ENCODE results near the gene IER5L.
"Not testable (repeated sequence)": the region's sequence is repeated elsewhere in the genome, so short reads cannot be mapped to it uniquely, and the experiment has no call there.

Gene IER5L

DNA sequence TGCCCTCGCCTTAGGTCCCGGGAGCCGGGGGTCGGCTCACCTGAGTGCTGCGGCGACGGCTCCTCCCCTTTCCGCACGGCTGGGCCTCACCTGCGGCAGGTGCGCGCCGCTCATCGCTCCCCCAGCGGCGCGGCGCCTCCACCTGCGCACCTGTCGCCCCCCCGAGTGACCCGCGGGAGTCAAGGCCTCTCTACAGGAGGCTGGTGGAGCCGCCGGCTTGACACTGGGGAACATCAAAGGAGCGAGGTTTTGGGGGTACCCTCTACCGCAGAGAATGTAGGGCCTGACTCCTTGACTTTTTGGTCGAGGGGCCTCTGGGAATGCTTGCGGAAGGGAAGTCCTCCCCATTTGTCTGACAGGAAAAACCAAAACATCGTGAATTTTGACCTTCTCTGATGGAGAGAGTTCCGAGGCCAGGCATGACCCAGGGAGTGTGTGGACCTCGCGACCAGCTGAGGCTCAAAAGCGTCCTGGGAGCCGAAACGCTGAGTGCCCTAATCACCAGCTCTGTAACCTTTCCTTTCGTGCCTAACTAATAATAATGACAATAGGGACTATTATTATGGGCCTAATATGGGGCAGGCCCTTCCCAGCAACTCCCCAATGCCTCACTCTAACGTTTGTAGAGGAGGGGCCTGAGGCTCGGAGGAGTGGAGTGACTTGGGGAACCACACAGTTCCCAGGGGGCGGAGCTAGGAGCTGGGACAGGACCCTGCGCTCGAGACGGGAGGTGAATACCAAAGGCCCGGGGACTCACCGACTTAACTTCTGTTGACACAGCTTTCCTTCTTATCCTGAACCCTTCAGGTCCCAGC, 714 bp upstream of the IER5L start:
- peak; percentile 93 for DNase-seq

DNA sequence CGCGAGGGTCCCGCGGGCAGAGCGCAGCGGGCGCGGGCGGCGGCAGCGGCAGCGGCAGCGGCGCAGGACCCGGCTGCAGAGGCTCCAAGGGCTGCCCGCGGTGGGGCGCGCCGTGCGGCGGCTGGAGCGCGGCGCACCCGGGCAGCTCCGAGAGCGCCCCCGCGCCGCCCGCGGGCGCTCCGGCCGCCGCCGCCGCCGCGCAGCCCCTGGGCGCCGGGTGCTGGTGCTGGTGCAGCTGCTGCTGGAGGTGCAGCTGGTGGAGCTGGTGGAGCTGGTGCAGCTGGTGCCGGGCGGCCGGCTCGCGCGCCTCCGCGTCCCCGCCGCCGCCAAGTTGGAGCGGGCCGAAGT, 644 bp downstream of the IER5L start:
- DNase-seq: no peak

DNA sequence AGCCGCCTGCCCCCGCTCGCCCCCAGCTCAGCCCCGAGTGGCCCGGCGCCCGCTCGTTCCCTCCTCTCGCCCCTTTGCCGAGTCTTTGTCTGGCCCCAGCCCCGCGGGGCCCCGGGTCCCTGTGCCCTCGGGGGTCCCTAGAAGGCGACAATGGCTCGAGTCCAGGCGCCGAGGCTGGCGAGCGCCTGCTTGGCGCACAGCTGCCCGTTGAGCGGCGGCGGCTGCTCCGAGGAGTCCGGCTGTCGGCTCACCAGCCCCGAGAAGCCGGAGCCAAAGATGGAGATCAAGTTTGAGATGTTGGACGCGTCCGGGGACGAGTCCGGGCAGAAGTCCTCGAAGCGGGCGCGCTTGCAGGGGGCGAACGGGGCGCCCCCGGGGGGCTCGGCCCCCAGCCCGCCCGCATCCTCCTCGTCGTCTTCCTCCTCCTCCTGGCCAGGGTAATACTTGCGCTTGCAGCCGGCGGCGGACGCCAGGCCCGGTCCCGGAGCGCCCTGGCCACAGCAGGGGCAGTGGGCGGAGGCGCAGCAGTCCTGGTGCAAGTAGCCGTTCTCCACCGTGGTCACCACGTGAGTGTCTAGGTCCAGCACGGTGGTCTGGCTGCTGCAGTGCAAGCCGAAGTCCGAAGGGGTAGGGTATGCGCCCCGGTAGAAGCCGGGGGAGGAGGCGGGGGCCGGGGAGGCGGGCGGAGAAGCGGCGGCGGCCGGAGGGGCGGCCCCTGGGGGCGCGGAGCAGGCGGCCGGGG, 1.2 kb downstream of the IER5L start:
- peak; percentile 68 for DNase-seq

DNA sequence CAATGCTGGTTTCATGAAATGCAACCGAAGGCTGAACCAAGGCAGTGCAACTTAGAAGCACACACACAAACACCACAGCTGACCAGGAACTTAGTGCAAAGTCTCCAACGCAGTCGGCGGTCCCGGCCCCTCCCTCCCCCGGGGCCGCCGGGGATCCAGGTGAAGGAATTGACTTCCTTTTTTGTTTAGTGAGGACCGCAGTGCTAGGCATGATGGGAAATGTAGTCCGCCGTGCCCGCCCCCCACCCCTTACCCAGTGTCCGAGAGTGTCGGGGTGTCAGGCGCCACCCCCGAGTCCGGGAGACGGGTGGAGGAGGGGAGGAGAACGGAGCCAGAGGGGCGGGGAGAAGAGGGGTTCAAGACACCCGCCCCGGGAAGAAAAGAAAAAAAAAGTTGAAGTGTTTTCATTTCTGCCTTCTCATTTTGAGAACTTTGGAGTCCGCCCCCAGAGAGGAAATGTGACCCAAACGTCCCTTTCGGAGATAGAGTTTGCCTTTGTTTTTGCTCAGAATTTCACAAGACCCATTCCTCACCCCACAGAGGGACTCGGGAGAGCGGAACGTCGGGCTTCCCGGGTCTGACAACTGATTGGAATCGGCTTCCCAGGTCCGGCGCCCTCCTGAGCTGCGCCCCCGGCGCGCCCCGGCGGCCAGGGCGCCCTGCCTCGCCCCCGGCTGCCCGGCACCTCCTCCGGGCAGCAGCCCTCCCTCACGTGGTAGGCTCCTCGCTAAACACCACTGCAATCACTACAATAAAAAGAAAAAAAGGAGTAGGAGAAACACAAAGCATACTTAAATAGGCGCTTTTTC, 2.0 kb downstream of the IER5L start:
- DNase-seq: peak; percentile 91

DNA sequence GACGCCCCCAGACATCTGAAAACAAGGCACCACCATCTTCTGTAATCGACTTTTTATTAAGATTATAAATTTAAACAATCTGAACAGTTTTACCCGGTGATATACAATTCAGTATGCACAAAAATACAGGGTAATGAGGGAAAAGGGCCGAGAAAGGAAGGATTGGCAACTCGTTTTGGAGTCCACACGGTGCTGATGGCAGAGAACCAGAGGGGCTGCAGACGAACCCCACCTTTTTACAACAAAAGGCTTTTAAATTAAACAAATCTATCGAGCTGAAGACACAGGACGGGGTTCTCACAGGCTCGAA, 2.6 kb downstream of the IER5L start:
- DNase-seq: no peak

DNA sequence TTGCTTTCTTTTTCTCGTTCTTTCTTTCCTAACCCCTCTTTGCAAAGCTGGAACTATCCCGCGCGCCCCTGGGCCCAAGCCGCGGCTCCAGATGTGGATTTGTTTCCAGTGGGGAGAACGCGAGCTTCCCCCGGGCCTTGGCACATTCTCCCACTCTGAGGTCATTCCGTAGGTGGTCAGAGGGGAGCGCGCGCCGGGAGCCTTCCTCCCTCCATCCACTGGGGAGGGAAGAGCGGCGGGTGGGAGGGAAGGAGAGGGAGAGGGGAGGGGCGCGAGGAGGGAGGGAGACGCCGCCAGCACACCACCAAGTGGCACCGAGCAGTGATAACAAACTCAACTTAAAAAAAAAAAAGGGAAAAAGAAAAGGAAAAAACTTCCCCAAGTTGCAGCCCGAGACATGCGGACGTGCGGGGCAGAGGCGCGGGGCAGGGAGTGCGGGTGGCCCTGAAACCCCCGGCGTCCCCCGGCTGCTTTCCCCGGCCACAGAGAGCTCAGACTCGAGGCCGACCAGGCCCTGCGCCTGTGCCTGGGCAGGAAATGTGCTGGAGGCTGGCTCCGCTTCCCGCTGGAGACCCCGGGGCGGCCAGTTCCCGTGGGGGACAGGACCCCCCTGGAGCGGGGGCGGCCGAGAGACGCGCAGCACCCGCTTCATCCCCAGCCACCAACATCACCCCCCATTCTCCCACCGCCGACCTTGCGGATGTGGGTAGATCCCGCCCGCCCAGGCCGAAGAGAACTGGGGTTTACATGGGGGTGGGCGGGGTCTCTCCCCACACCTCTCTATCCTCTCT, 3.1 kb downstream of the IER5L start:
- DNase-seq: peak; percentile 82

DNA sequence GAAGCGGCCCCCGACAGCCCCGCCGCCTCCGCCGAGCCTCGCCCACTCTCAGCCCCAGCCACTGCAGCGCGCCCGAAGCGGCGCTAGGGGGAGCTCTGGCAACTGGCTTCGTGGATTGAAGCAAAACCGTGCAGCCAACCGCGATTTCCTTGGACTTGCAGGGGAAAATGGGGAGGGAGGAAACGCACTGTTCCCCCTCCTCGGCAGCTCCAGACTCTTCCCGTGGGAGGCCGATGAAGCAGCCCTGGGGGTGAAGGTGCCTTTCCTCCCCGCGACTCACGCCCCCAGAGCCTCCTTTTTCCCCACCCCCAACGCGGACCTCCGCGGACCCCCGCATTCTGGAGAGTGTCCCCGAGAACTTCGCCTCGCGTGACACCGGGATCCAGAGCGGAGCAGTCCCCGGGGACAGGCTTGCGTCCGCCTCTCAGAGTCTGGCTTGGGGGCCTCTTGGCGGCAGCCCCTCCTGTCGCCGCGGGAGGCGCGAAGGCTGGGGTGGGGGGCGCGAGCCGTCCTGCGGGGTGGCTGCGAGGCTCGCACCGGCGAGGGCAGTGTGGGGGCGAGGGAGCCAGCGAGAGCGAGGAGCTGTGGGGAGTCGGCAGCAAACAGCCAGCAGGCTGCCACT, 3.8 kb downstream of the IER5L start:
- peak; percentile 93 for DNase-seq

DNA sequence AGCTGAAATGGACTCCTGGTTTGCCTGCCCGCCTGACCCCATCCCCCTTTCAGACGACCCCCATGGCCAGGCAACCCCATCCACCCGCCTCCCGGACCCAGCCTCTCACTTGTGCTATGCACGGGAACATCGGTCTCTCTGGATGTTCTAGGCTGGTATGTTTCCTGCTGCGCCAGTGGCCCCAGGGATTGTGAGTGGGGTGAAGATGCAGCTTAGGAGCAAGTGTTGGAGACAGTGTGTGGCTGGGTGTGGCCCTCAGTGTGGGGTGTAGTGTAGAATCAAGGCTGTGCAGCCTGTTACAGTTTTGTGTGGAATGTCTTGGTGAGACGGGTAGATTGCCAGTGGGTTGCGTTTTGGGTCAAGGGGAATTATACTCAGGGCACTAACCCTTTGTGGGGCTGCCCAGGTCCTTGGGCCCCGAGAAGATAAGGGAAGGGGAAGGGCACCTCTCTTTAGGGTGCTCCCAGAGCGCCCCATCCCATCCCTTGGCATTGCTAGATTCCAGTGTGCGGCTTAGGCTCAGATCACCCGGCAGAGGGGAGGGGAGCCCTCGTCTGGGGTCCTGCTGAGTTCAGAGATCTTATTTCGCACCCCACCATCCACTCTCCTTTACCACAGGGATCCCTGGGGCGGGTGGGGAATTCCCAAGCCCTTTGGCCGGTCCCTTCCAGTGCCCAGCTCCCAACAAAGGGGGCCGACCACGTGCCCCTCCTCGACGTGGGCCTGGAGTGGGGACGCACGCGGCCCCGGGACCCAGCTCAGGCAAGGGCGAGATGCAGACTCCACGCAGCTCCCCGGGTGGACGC, 4.6 kb downstream of the IER5L start:
- DNase-seq: peak; percentile 70

DNA sequence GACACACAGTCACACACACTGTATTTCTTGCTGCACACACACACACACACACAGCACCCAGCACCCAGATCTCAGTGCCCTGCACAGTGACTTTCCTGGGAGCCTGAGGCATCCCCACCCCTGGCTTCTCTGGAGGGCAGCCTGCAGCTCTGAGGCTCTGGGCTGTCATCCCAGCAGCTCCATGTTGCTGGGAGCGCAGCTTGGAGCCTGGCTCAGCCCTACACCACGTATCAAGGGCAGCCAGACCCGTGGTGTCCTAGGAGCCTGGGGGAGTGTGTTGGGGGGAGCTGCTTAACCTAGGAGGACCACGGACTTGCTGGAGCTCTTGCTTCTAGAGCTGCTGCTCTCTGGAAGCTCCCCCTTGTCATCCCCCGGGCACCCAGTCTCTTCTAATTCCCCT, 5.2 kb downstream of the IER5L start:
- DNase-seq: no peak

DNA sequence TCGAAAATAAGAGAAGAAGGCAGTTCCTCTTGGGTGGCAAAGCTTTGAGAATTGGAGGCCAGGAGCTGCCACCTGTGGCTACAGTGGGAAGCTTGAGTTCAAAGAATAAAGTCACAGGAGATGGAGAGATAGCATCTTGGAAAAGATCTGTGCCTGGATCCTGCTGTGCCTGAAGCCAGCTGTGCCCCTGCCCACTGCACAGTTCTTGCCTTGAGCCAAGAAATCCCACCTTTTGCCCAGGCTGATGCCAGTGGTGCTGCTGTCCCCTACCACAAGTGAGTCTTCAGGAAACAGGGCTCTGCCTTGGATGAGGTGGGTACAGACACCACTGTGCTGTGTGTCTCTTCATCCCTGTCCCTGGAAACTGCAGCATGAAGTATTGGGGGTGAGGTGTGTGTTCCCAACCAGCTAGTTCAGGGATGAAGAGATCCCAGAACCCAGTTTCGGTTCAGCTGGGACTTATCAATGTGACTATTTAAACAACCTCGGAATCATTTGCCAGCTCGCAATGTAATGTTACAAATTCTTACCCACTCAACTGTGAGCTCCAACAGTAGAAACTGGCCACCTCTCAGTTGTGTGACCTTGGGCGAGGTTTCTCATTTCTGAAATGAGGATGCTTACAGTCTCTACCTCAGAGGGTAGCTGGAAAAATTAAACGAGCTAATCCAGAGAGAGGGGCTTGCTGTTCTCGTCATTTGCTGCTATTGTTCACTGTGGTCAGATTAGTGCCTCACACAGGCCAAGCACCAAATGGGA, 5.9 kb downstream of the IER5L start:
- no peak for DNase-seq

DNA sequence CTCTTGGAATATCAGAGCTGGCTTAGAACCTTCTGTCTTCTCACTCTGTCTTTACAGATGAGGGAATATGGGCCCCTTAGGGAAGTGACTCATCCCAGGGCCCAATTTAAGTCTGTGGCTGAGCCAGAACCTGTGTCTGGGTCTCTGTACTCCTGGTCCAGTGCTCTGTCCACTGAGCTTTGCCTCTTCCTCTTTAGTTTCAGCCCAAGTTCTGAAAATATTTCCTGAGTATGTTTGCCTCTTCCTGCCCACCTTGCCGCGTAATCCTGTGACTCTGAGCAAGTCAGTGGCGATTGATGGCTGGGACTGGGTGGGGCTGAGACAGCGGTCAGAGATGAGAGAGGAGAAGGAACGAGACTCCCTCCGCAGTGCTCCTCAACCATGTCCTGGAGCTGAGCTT, 7.8 kb downstream of the IER5L start:
- no peak for DNase-seq

DNA sequence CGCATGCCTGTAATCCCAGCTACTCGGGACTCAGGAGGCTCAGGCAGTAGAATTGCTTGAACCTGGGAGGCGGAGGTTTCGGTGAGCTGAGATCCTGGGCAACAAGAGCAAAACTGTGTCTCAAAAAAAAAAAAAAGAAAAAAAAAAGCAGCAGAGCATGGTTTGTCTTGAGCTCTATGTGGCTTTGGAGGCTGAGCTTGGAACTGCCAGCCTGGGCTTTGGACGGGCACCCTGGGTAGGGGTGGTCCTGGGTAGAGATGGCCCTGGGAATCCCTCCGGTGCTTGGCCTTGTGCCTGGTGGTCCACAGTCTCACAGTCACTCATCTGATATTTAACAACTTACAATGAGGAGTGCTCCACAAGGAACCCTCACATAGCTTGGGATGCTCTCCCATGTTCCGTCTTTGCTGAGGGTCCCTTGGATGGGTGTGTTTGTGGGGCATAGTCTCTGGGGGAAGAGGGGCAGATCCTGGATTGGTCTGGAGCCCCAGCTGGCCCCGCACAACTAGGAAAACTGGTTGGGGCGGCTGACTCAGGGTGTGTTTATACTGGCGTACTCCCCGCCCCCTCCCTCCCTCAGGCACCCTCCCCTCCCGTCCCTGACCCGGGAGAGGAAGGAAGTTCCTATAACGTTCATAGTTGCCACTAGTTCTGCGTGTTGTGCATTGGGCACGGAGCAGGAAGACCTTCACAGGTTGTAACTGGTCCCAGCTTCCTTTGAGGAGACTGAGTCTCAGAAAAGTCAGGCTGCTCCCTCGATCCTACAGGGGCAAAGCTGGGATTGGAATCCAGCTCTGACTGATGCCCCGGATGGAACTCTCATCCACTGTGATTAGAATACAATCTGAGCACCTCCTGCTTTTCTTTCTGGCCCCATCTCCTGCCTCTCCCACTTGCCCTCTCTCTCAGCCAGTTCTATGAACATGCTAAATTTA, 11.2 kb downstream of the IER5L start:
- DNase-seq: peak; percentile 74

DNA sequence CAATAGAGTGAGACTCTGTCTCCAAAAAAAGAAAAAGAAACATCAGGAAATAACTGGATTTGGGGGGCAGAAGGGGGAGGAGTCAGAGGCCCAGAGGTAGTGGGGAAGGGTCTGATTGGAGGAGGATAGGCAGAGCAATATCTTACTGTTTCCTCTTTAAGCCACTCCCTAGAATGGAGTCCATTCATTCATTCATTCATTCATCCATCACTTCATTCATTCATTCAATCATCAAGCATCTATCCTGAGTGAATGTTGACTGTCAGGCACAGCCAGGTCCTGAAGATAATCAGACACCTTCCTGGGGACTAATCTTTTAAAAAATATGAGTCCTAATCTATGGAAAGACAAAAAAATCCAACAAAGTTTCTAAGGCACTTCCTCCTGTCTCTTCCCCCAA, 12.9 kb downstream of the IER5L start:
- no peak for DNase-seq

DNA sequence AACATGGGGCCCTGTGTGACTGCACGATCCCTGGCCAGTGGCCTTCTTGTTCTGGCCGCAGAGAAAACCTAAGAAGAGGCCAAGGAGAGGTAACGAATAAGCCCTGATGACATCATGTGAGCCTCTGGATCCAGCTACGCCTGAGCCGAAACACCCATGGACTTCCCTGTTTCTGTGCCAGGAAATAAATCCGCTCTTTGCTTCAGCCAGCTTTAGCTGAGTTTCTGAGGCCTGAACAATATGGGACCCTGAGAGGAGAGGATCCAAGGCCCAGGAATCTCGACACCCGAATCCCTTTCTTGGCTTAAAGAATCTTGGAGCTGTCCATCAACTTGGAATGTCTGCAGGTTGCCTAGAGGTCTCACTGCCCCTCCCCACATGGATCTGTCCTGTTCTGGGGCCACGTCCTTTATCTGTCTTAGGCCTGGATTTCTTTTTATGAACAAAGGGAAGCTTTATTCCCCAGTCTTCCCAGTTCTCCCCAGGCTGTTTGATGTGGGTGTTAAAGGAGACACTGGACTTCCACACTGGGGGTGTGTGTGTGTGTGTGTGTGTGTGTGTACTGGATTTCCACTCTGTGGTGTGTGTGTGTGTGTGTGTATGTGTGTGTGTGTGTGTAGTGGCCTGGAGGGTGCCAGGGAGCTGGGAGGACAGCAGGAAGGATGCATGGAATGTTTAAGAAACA, 13.7 kb downstream of the IER5L start:
- DNase-seq: no peak

DNA sequence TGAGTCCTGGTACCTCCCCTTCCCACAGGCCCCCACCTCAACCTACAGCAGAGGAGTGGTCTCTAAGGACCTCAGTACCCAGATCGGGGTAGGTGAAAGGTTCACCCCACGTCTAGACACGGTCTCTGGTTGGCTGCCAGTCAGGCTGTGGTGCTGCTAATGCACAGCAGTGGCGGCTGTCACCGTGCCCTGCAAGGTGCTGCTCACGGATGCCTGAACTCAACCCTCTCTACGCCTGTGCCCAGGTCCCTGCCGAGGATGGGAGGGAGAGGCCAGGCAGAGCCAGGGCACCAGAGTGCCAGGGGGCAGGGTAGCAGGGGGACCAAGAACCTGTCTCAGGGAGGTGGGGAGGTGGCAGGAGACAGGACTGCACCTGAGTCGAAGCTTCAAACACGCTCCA, 14.3 kb downstream of the IER5L start:
- no peak for DNase-seq

DNA sequence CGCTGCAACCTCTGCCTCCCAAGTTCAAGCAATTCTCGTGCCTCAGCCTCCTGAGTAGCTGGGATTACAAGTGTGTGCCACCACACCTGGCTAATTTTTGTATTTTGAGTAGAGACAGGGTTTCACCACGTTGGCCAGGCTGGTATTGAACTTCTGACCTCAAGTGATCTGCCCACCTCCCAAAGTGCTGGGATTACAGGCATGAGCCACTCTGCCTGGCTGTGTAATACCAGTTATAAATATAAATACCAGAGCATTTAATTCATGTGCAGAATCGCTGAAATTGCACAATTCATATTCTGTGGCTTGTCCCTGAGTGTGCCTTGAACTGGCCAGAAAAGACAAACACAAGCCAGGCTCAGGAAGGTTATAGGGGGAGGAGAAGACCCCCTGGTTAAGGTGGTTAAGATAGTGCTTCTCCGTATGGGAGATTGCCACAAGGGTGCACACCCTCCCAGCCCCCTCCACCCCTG, 14.8 kb downstream of the IER5L start:
- not testable (repeated sequence) for DNase-seq

DNA sequence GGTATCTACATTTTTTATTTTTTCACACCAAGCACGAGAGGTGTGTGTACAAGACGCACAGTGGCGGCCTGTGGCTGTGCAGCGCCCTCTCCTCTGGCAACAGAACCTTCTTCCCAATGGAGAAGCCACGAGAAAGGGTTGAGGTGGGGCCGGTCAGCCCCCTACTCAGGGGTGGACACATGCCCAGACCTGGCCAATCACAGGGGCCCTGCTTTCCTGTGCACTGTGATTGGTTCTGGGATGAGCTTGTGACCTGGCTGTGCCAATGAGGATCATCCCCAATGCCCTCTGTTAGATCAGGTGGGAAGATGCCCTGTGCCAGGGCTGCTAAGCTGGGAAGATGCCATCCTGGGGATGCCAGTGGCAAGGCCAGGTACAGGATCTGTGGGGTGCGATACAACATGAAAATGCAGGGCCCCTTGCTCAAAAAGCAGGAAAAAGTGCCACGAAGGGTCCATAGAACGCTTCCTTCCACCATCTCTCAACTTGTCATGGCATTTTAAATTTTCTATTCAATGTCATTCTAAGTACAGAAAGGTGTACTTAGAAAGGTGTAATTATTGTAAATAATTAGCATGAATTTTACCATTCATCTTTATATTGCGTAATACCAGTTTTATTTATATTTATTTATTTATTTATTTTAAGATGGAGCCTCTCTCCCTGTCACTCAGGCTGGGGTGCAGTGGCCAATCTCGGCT, 15.4 kb downstream of the IER5L start:
- DNase-seq: no peak

DNA sequence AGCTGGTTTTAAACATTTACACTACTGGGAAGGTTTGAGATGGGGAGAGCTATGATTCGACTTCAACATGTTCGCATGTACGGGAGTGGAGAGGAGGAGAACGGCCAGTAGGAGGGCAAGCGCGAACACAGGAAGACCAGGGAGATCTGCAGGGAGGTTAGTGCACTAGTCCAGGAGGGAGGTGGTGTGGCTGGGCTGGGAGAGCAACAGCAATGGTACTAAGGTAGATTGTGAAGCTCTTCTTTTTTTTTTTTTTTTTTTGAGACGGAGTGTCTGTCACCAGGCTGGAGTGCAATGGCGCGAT, 16.6 kb downstream of the IER5L start:
- no peak for DNase-seq
